ENCODE results near the gene ZNF391. TPM values are rescaled to one million over a fixed set of nuclear protein-coding genes. Genes with fewer than 3 reads are reported as not detected.
"Not testable (repeated sequence)": the region's sequence is repeated elsewhere in the genome, so short reads cannot be mapped to it uniquely, and the experiment has no call there.

ZNF391 gene
- total RNA-seq, 2 donors from 2014 or later, result 0.71 to 1.0 TPM

DNA sequence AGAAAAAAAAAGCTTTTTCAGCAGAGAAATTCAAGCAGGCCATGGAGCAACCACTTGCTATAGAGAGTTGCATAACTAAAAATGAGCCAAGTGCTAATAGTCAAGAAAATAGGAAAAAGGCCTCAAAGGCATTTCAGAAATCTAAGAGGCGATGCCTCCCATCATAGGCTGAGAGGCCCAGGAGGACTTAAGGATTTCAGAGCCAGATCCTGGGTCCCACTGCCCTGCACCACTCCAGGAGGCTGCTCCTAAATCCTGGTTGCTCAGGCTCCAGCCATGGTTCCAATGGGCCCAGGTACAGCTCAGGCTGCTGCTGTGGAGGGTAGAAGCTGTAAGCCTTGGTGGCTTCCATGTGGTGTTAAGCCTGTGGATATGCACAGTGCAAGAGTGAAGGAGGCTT, 5.5 kb downstream of the ZNF391 start:
- Mint-ChIP-seq H3K4me3 (no peak overlapping the region), H3K27ac (no peak overlapping the region), H3K4me1 (ENCODE audit: low read depth in 2 of 2) (no peaks in the 10 kb centered on the region), H3K27me3 (peaks cover 6 to 18% of the 10 kb centered on the region in 2 donors), H3K36me3 (peaks cover 7% of the 10 kb centered on the region), H3K9me3 (peaks cover 3% of the 10 kb centered on the region)
- ATAC-seq, result no peak
- DNase-seq (ENCODE audit: low spot score), result no peak

GRCh38 chr6:27400877-27401642, 12.5 kb downstream of the ZNF391 start:
- ATAC-seq (no peak), DNase-seq (ENCODE audit: low spot score) (no peak)
- no peak overlapping the region for H3K4me3 Mint-ChIP-seq
- peaks cover 22% of the 10 kb centered on the region for H3K9me3 Mint-ChIP-seq
- no peak overlapping the region for H3K27ac Mint-ChIP-seq
- peaks cover 9% of the 10 kb centered on the region in 2 donors for H3K27me3 Mint-ChIP-seq
- no peaks in the 10 kb centered on the region for H3K4me1 Mint-ChIP-seq (ENCODE audit: low read depth in 2 of 2)
- peaks cover 48% of the 10 kb centered on the region for H3K36me3 Mint-ChIP-seq

DNA sequence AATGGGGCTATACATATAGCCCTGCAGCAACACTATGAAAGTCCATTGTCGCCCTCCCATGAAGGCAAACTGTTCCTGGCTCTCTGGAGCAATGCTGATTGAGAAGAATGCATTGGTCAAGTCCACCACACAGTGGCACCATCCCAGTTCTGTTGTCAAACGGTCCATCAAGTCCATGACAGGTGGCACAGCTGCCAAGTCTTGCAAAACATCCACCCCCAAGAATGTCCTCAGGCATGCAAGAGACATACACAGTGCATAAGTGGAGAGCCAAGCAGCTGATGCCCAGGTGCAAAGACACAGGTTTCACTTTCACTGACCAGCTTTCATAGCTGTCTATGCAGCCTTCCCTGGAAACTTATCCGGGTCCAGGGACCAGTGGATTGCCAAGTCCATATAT, 17.5 kb downstream of the ZNF391 start:
- H3K9me3 Mint-ChIP-seq, result peaks cover 13% of the 10 kb centered on the region

DNA sequence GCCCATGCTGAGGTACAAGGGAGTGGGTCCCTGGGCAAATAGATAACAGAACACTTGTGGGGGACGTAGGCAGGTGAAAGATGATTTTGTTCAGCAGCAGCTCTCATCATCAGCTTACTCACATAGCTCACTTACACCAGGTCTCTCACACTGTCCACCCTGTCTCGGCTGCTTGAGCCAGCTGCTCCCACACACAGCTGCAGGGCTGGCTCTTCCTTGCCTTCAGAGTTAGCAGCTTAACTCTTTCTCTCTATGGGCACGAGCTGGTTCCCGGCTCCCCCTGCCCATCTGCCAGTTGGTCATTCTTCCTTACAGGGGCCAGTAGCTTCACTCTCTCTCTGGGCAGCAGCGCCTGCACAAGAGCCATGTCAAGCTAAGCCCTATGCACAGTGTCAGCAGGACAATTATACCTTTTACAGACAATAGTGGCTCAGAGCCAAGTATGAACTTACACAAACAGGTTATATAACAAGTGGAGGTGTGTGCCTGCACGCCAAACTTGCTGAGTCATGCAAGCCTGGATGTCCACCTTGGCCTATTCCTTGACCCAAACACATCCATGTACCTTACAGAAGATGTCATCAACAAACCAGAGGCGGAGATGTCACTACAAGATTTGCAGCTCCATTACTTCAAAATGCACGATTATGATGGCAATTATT, 18.7 kb downstream of the ZNF391 start:
- no peaks in the 10 kb centered on the region for H3K4me1 Mint-ChIP-seq (ENCODE audit: low read depth in 2 of 2)
- ATAC-seq (peak in 1 of 2 donors; percentile 27), DNase-seq (ENCODE audit: low spot score) (no peak)
- H3K4me3 Mint-ChIP-seq, result no peak overlapping the region
- peaks cover 14% of the 10 kb centered on the region for H3K36me3 Mint-ChIP-seq
- no peak overlapping the region for H3K27ac Mint-ChIP-seq
- peaks cover 6% of the 10 kb centered on the region for H3K9me3 Mint-ChIP-seq
- peaks cover 5 to 9% of the 10 kb centered on the region in 2 donors for H3K27me3 Mint-ChIP-seq

More for the DNA sequence above, 17.5 kb downstream of the ZNF391 start:
- Mint-ChIP-seq H3K4me3 (no peak overlapping the region), H3K27me3 (peaks cover 9% of the 10 kb centered on the region in 2 donors), H3K4me1 (ENCODE audit: low read depth in 2 of 2) (no peaks in the 10 kb centered on the region), H3K27ac (no peak overlapping the region), H3K36me3 (peaks cover 26% of the 10 kb centered on the region)
- DNase-seq (ENCODE audit: low spot score) (no peak), ATAC-seq (no peak)

DNA sequence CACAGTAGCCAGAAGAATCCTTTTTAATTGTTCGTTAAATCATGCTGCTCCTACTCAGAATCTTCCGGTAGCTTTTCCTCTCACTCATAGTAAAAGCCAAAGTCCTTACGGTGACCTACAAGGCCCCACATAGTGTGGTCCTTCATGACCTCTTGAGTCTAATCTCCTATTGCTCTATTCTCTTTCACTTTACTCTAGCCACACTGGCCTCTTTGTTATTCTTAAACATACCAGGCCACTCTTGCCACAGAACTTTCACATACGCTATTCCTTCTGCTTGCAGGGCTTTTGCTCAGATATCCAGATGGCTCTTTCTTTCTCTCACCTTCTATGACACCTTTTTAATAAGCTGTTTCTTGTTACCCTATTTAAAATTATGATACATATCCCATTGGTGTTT, 25.7 kb downstream of the ZNF391 start:
- Mint-ChIP-seq H3K27me3 (peaks cover 9 to 24% of the 10 kb centered on the region in 2 donors), H3K4me3 (no peak overlapping the region), H3K27ac (no peak overlapping the region), H3K36me3 (peaks cover 4% of the 10 kb centered on the region), H3K9me3 (peaks cover 5% of the 10 kb centered on the region), H3K4me1 (ENCODE audit: low read depth in 2 of 2) (no peaks in the 10 kb centered on the region)
- ATAC-seq (no peak), DNase-seq (ENCODE audit: low spot score) (no peak)

- H3K4me3 Mint-ChIP-seq, result no peak overlapping the region
- ATAC-seq, result no peak
Observed at GRCh38 chr6:27414996-27415395, 26.4 kb downstream of the ZNF391 start.

DNA sequence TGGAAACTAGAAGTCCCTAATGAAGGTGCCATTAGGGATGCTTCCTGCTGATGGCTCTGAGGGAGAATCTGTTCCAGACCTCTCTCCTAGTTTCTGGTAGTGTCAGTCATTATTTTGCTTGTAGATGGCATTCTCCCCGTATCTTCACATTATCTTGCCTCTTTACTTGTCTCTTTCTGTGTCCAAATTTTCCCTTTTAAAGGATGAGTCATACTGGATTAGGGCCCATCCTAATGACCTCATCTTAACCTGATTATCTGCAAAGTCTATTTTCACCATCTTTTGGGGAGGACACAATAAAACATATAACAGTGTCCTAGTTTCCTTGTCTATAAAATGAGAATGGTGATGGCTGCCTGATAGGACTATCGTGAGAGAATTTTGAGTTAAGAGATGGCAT, 27.3 kb downstream of the ZNF391 start:
- DNase-seq (ENCODE audit: low spot score), result no peak
- Mint-ChIP-seq H3K4me1 (ENCODE audit: low read depth in 2 of 2) (no peaks in the 10 kb centered on the region), H3K36me3 (peaks cover 4% of the 10 kb centered on the region), H3K27me3 (peaks cover 20 to 38% of the 10 kb centered on the region in 2 donors), H3K9me3 (peaks cover 9% of the 10 kb centered on the region), H3K27ac (no peak overlapping the region), H3K4me3 (no peak overlapping the region)
- no peak for ATAC-seq

More at GRCh38 chr6:27414996-27415395, 26.4 kb downstream of the ZNF391 start:
- peaks cover 4% of the 10 kb centered on the region for H3K36me3 Mint-ChIP-seq
- no peaks in the 10 kb centered on the region for H3K4me1 Mint-ChIP-seq (ENCODE audit: low read depth in 2 of 2)
- peaks cover 14 to 29% of the 10 kb centered on the region in 2 donors for H3K27me3 Mint-ChIP-seq
- DNase-seq (ENCODE audit: low spot score), result no peak
- no peak overlapping the region for H3K27ac Mint-ChIP-seq
- peaks cover 9% of the 10 kb centered on the region for H3K9me3 Mint-ChIP-seq

- DNase-seq (ENCODE audit: low spot score) (no peak), ATAC-seq (no peak)
- Mint-ChIP-seq H3K4me3 (no peak overlapping the region), H3K27ac (no peak overlapping the region), H3K4me1 (ENCODE audit: low read depth in 2 of 2) (no peaks in the 10 kb centered on the region), H3K36me3 (peaks cover 4% of the 10 kb centered on the region), H3K27me3 (peaks cover 18 to 35% of the 10 kb centered on the region in 2 donors), H3K9me3 (peaks cover 5% of the 10 kb centered on the region)
Observed at GRCh38 chr6:27419363-27419762, 30.8 kb downstream of the ZNF391 start.

GRCh38 chr6:27422651-27423332, 34.2 kb downstream of the ZNF391 start:
- H3K27ac Mint-ChIP-seq, result no peak overlapping the region
- H3K4me3 Mint-ChIP-seq, result no peak overlapping the region
- no peaks in the 10 kb centered on the region for H3K4me1 Mint-ChIP-seq (ENCODE audit: low read depth in 2 of 2)
- H3K36me3 Mint-ChIP-seq, result no peaks in the 10 kb centered on the region
- H3K9me3 Mint-ChIP-seq, result peaks cover 4% of the 10 kb centered on the region
- peaks cover 13 to 17% of the 10 kb centered on the region in 2 donors for H3K27me3 Mint-ChIP-seq
- DNase-seq (ENCODE audit: low spot score), result no peak
- ATAC-seq, result no peak

GRCh38 chr6:27424851-27425250, 36.3 kb downstream of the ZNF391 start:
- H3K4me3 Mint-ChIP-seq; H3K27ac Mint-ChIP-seq; H3K4me1 Mint-ChIP-seq (ENCODE audit: low read depth in 2 of 2); H3K9me3 Mint-ChIP-seq; DNase-seq (ENCODE audit: low spot score); H3K36me3 Mint-ChIP-seq; ATAC-seq: not testable (repeated sequence)
- peaks cover 10 to 14% of the 10 kb centered on the region in 2 donors for H3K27me3 Mint-ChIP-seq

- no peak overlapping the region for H3K27ac Mint-ChIP-seq
- H3K27me3 Mint-ChIP-seq, result peaks cover 0 to 1% of the 10 kb centered on the region in 2 donors
- H3K4me1 Mint-ChIP-seq (ENCODE audit: low read depth in 2 of 2), result no peaks in the 10 kb centered on the region
- peaks cover 4% of the 10 kb centered on the region for H3K36me3 Mint-ChIP-seq
- H3K9me3 Mint-ChIP-seq, result peaks cover 8% of the 10 kb centered on the region
- DNase-seq (ENCODE audit: low spot score) (no peak), ATAC-seq (no peak)
- H3K4me3 Mint-ChIP-seq, result no peak overlapping the region
Observed at GRCh38 chr6:27426045-27426620, 37.6 kb downstream of the ZNF391 start.

GRCh38 chr6:27428502-27428901, 39.9 kb downstream of the ZNF391 start:
- Mint-ChIP-seq H3K36me3 (peaks cover 7% of the 10 kb centered on the region), H3K4me1 (ENCODE audit: low read depth in 2 of 2) (no peaks in the 10 kb centered on the region), H3K9me3 (peaks cover 8% of the 10 kb centered on the region), H3K4me3 (no peak overlapping the region), H3K27ac (no peak overlapping the region), H3K27me3 (peaks cover 3 to 4% of the 10 kb centered on the region in 2 donors)
- DNase-seq (ENCODE audit: low spot score) (no peak), ATAC-seq (no peak)

GRCh38 chr6:27428966-27429365, 40.4 kb downstream of the ZNF391 start:
- Mint-ChIP-seq H3K4me3 (no peak overlapping the region), H3K9me3 (peaks cover 10% of the 10 kb centered on the region), H3K4me1 (ENCODE audit: low read depth in 2 of 2) (no peaks in the 10 kb centered on the region), H3K27me3 (peaks cover 6 to 9% of the 10 kb centered on the region in 2 donors), H3K36me3 (peaks cover 12% of the 10 kb centered on the region), H3K27ac (no peak overlapping the region)
- DNase-seq (ENCODE audit: low spot score) (no peak), ATAC-seq (peak in 1 of 2 donors; percentile 48)
